Measurements from ENCODE around the gene B3GALT4.

Gene B3GALT4

GRCh38 chr6:33312361-33313104, 35.6 kb downstream of the B3GALT4 start:
- Histone ChIP-seq H3K27me3 (no peaks in the 10 kb centered on the region), H3K4me1 (peaks cover 46% of the 10 kb centered on the region), H3K4me2 (peak overlapping the region; percentile 96), H3K36me3 (peaks cover 52% of the 10 kb centered on the region), H3K9ac (peak overlapping the region; percentile 94), H4K20me1 (peaks cover 72% of the 10 kb centered on the region), H3K4me3 (peak overlapping the region; percentile 96), H3K27ac (peak overlapping the region; percentile 95), H3K9me3 (no peaks in the 10 kb centered on the region)
- no peak for TF ChIP-seq Cebpa-rat (IDR thresholded peaks at IDR 0.05)

DNA sequence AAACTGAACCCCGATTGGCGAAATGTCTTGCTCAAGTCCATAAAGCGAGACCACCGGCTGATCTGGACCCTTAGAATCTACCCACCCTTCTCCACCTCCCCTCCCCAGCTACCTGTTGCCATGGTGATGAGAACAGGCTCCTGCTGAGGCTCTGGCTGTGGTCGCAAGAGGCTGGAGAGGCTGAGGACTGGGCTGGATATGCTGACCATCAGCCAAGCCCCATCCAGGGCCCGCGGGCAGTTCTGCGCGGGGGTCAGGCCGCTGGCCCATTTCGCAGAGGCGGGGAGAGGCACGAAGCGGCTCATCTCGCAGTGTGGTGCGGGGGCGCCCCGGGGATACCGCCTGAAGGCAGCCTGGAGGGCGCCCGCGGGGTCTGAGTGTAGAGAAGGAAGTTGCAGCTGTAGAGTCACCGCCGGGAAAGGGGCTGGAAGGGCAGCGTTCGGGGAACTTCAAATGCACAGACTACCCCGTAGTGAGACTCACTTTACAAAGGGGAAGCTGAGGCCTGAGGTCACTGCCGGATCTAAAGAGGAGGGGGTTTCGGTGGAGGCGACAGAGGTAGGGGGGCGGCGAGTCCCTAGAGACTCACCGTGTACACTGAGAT, 36.3 kb downstream of the B3GALT4 start:
- H3K36me3 ChIP-seq, result peaks cover 47% of the 10 kb centered on the region
- TF ChIP-seq Cebpa-rat (IDR thresholded peaks at IDR 0.05), result no peak
- H3K4me3 ChIP-seq, result peak overlapping the region; percentile 96
- peaks cover 66% of the 10 kb centered on the region for H4K20me1 ChIP-seq
- peaks cover 48% of the 10 kb centered on the region for H3K4me1 ChIP-seq
- H3K9ac ChIP-seq, result peak overlapping the region; percentile 94
- H3K4me2 ChIP-seq, result peak overlapping the region; percentile 96
- peak overlapping the region; percentile 95 for H3K27ac ChIP-seq
- H3K9me3 ChIP-seq, result no peaks in the 10 kb centered on the region
- no peaks in the 10 kb centered on the region for H3K27me3 ChIP-seq

GRCh38 chr6:33313709-33314514, 37.0 kb downstream of the B3GALT4 start, which contains the start of gene TAPBP:
TSS of gene TAPBP (minus strand) at chr6:33314078. CDS start at chr6:33314041, 37 bp downstream.
- Histone ChIP-seq H3K36me3 (peaks cover 45% of the 10 kb centered on the region), H4K20me1 (peaks cover 66% of the 10 kb centered on the region), H3K27ac (peak within 1 kb of the TSS; percentile 95)

DNA sequence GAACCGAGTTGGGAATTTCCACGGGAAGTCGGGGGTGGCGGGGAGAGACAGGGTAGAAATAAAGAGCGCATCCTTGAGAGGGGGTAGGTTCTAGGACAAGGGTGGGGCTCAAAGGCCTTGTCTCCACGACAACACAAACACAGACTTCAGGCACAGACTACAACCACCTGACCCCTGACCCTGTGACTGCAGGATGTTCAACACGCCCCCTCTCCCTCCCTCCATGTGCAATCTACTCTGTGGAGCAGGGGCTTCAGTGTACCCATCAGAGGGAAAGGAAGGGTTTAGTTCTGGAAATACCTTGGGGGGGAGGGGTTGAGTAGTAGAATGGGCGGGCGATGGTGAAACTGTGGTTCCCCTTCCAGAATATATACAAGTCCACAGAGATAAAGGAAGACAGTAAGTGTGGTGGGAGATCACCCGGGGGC, 37.6 kb downstream of the B3GALT4 start:
- Histone ChIP-seq H3K4me2 (peak overlapping the region; percentile 96), H3K9ac (peak overlapping the region; percentile 94), H3K4me1 (peaks cover 61% of the 10 kb centered on the region), H3K27ac (peak overlapping the region; percentile 95), H3K36me3 (peaks cover 45% of the 10 kb centered on the region), H3K9me3 (no peaks in the 10 kb centered on the region), H3K4me3 (peak overlapping the region; percentile 96), H3K27me3 (no peaks in the 10 kb centered on the region), H4K20me1 (peaks cover 66% of the 10 kb centered on the region)
- no peak for TF ChIP-seq Cebpa-rat (IDR thresholded peaks at IDR 0.05)

More at GRCh38 chr6:33313709-33314514, 37.0 kb downstream of the B3GALT4 start, which contains the start of gene TAPBP:
- Histone ChIP-seq H3K4me3 (peak within 1 kb of the TSS; percentile 96), H3K27me3 (no peaks in the 10 kb centered on the region), H3K4me2 (peak within 1 kb of the TSS; percentile 96), H3K9ac (peak within 1 kb of the TSS; percentile 94), H3K4me1 (peaks cover 55% of the 10 kb centered on the region), H3K9me3 (no peaks in the 10 kb centered on the region)
- TF ChIP-seq Cebpa-rat (IDR thresholded peaks at IDR 0.05), result no peak

DNA sequence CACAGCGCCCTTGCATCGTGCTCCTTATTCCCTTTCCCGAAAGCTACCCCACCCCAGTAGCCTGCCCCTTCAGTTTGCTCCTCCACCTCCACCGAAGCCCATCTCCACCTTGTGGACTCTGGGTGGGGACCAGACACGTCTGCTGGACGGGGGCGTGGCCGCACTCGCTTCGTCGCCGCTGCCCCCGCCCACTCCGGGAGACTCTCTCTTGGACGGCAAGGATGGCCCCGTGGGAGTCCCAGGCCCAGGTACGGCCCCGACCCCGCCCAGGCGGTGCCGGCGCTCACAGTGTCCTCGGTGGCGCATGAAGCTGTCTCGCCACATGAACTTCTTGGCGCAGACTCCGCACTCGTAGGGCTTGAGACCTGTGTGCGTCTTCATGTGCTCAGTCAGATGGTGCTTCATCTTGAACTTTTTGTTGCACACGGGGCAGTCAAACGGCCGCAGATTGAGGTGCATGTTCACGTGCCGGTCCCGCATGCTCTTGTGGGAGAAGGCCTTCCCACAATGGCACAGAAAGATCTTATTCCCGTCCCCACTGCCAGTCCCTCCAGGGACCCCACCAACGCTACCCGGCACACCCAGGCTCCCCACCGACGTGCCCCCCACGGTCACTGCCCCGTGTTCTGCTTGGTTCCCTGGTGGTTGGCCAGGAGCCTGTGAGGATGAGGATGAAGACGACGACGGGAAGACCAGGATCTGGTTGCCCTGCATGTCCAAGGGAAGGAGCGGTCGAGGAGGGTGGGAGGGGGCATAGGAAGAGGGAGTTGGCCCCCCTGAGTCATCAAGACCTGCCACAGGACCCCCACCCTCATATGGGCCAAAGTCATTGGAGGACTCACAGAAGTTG, 38.2 kb downstream of the B3GALT4 start:
- no peak for TF ChIP-seq Cebpa-rat (IDR thresholded peaks at IDR 0.05)
- Histone ChIP-seq H3K4me2 (peak overlapping the region; percentile 96), H3K36me3 (peaks cover 45% of the 10 kb centered on the region), H3K9me3 (no peaks in the 10 kb centered on the region), H3K9ac (0 out of 2 replicates have a peak overlapping the region, but pooled peaks have one; percentile 94), H3K4me1 (peaks cover 67% of the 10 kb centered on the region), H3K27me3 (no peaks in the 10 kb centered on the region), H4K20me1 (peaks cover 66% of the 10 kb centered on the region), H3K27ac (0 out of 2 replicates have a peak overlapping the region, but pooled peaks have one; percentile 26), H3K4me3 (peak overlapping the region; percentile 96)

DNA sequence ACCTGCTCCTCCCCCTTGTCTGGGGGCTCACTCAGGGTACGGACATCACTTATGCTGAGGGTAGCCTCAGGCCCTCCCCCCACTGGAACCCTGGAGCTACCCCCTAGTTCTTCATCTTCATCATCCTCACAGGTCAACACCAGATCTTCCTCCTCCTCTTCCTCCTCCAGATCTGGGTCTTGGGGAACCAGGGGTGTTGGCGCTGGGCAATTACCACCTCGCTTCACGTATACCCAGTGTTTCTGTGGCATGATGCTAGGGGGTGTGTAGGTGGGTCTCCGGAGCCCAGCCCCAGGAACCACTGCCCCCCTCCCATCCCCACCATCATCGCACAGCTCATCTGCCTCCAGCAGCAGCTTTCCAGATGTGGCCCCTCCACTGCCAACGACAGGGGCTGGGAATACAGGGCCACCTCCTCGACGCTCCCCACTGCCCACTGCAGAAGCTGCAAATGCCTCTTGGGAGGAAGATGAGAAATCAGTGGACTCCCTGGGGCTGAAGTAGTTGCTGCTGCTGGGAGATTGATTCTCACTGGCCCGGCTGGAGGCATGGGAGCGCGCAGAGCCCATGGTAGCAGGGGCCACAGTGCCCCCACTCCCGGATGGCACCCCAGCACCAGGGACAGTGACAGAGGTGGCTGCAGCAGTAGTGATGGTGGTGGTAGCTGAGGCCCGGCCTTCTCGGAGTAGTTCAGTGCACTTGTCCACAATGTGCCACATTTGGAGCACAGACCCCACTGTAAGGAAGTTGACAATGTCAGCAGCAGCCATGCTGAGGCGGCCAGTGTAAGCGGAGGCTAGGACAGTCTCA, 39.1 kb downstream of the B3GALT4 start:
- no peak overlapping the region for H3K4me3 ChIP-seq
- H3K4me1 ChIP-seq, result peaks cover 76% of the 10 kb centered on the region
- H3K9me3 ChIP-seq, result no peaks in the 10 kb centered on the region
- peaks cover 45% of the 10 kb centered on the region for H3K36me3 ChIP-seq
- no peak overlapping the region for H3K27ac ChIP-seq
- peaks cover 66% of the 10 kb centered on the region for H4K20me1 ChIP-seq
- TF ChIP-seq Cebpa-rat (IDR thresholded peaks at IDR 0.05), result no peak
- H3K9ac ChIP-seq, result no peak overlapping the region
- H3K27me3 ChIP-seq, result no peaks in the 10 kb centered on the region
- peak overlapping the region; percentile 96 for H3K4me2 ChIP-seq

DNA sequence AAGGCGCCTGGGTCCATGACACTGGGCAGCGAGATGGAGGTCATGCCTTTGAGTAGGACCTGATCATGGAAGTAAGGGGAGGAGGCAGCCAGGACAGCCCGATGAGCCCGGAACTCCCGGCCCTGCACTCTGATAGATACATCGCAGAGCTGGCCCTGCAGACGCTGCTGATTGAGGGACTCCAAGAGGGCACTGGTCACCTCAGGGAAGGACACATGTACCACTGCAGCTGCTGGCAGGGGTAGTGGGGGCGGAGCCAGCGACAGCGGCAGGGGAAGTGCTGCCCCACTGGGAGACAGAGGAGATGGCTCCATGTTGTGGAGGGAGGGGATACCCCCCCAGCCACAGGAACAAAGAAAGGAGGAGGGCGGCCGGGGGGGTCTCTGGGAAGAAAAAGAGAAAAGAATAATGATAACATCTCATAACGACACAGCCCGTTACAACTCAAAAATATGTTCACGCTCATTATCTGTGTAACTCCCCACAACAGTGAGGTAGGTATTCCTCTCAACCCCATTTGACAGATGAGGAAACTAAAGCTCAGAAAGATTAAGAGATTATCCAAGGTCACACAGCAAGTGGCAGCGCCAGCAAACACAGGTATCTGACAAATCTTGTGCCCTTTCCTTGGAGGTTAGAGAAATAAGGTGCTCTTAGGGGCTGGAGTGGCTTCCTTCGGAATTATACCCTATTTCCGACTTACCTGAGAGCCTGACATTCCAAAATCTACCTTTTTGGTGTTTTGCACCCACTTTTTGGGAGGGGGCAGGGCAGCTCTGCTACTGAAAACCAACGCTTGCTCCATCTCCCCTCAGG, 39.9 kb downstream of the B3GALT4 start:
- no peak overlapping the region for H3K9ac ChIP-seq
- peak overlapping the region; percentile 54 for H3K4me3 ChIP-seq
- peaks cover 41% of the 10 kb centered on the region for H3K36me3 ChIP-seq
- peaks cover 77% of the 10 kb centered on the region for H3K4me1 ChIP-seq
- no peaks in the 10 kb centered on the region for H3K9me3 ChIP-seq
- TF ChIP-seq Cebpa-rat (IDR thresholded peaks at IDR 0.05), result no peak
- peak overlapping the region; percentile 68 for H3K4me2 ChIP-seq
- H3K27ac ChIP-seq, result no peak overlapping the region
- no peaks in the 10 kb centered on the region for H3K27me3 ChIP-seq
- H4K20me1 ChIP-seq, result peaks cover 66% of the 10 kb centered on the region

DNA sequence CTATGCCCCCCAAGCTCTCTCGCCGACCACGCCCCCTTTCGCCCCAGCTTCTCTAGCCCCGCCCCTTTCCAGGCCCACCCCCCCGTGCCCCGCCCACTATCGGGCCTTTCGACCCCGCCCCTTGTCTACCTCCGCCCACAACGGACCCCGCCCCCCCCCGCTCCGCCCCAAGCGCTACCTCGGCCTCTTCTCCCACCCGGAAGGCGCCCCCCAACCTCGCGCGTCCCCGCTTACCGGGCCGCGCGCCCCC, 40.4 kb downstream of the B3GALT4 start:
- H3K27me3 ChIP-seq, result no peaks in the 10 kb centered on the region
- no peak for TF ChIP-seq Cebpa-rat (IDR thresholded peaks at IDR 0.05)
- peak overlapping the region; percentile 73 for H3K4me3 ChIP-seq
- H4K20me1 ChIP-seq, result peaks cover 65% of the 10 kb centered on the region
- peaks cover 75% of the 10 kb centered on the region for H3K4me1 ChIP-seq
- H3K4me2 ChIP-seq, result peak overlapping the region; percentile 68
- H3K36me3 ChIP-seq, result peaks cover 36% of the 10 kb centered on the region
- H3K9me3 ChIP-seq, result no peaks in the 10 kb centered on the region
- H3K27ac ChIP-seq, result no peak overlapping the region
- H3K9ac ChIP-seq, result no peak overlapping the region

All from BLaER1 (cell line).